ENCODE data around the gene COL4A1.

Gene COL4A1

GRCh38 chr13:110347535-110348308 is 40.8 kb upstream of the COL4A1 start:
- Histone ChIP-seq H2BK12ac (ENCODE audit: low read length) (no peak overlapping the region), H3K36me3 (replicated peaks in 1 of 2; ENCODE audit: control insufficient read depth in 2 of 2, insufficient read depth in 2 of 2, low read length in 2 of 2) (peaks cover 0 to 30% of the 10 kb centered on the region in 2 donors), H3K4me3 (ENCODE audit: low read length in 2 of 2) (no peak overlapping the region), H3K4me2 (ENCODE audit: insufficient read depth, low read length, poor library complexity, severe bottlenecking) (no peak overlapping the region), H2AFZ (ENCODE audit: low read length) (no peak overlapping the region), H3K27me3 (ENCODE audit: control insufficient read depth in 3 of 3, insufficient read depth in 3 of 3, low read depth in 1 of 3, low read length in 3 of 3) (no peaks in the 10 kb centered on the region), H3K27ac (replicated peaks; ENCODE audit: low read length) (no peak overlapping the region), H4K91ac (ENCODE audit: low read depth, low read length, poor library complexity) (no peak overlapping the region), H2AK5ac (ENCODE audit: low read depth, low read length) (no peak overlapping the region), H2BK120ac (ENCODE audit: low read depth, low read length) (no peak overlapping the region), H3K9me3 (replicated peaks in 1 of 2; ENCODE audit: control insufficient read depth in 2 of 2, insufficient read depth in 1 of 2, low read depth in 1 of 2, low read length in 2 of 2) (peaks cover 2 to 14% of the 10 kb centered on the region in 2 donors), H4K8ac (ENCODE audit: low read depth, low read length) (no peak overlapping the region), H3K4me1 (ENCODE audit: control insufficient read depth in 2 of 2, insufficient read depth in 1 of 2, low read depth in 1 of 2, low read length in 2 of 2) (peaks cover 4 to 6% of the 10 kb centered on the region in 2 donors), H3K9ac (ENCODE audit: low read depth, low read length, poor library complexity) (no peak overlapping the region), H3K79me1 (ENCODE audit: low read depth, low read length) (peaks cover 14% of the 10 kb centered on the region), H3K18ac (ENCODE audit: low read length) (no peak overlapping the region), H2BK15ac (ENCODE audit: low read length) (no peak overlapping the region), H3K14ac (ENCODE audit: low read length) (no peak overlapping the region), H3K4ac (ENCODE audit: low read length) (no peak overlapping the region), H3K23ac (ENCODE audit: low read depth, low read length, poor library complexity) (peak overlapping the region; percentile 25), H2BK5ac (ENCODE audit: low read length) (no peak overlapping the region)
- WGBS, 2 donors (ENCODE audit: extremely low coverage in 2 of 2, insufficient read length in 2 of 2, insufficient replicate concordance in 1 of 2): no CpG with 5 or more reads among the region's 18 CpGs
- DNase-seq (ENCODE audit: low spot score): no peak

DNA sequence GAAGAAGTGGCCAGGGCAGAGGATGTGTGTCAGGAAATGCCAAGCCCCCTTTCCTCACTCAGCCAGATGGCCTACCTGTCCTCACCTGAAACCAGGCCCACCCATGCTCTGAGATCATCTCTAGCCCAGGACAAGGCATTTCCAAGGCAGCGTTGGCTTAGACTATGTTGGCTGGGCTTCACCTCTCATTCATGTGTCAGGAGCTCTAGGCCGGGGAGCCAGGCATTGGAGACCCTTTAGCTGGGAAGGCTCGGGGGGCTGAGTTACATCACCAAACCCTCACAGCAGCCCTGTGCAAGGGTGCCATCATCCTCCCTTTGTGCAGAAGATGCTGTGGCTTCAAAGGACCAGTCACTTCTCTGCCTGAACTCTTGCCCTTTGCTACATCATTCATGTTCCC is 40.1 kb upstream of the COL4A1 start:
- H3K27me3 ChIP-seq (ENCODE audit: control insufficient read depth in 3 of 3, insufficient read depth in 3 of 3, low read depth in 1 of 3, low read length in 3 of 3): no peaks in the 10 kb centered on the region
- peak overlapping the region; percentile 10 for H3K4ac ChIP-seq (ENCODE audit: low read length)
- H2AK5ac ChIP-seq (ENCODE audit: low read depth, low read length): peak overlapping the region; percentile 27
- H2BK120ac ChIP-seq (ENCODE audit: low read depth, low read length): no peak overlapping the region
- no peak for DNase-seq (ENCODE audit: low spot score)
- no peak overlapping the region for H3K4me2 ChIP-seq (ENCODE audit: insufficient read depth, low read length, poor library complexity, severe bottlenecking)
- peaks cover 2 to 14% of the 10 kb centered on the region in 2 donors for H3K9me3 ChIP-seq (replicated peaks in 1 of 2; ENCODE audit: control insufficient read depth in 2 of 2, insufficient read depth in 1 of 2, low read depth in 1 of 2, low read length in 2 of 2)
- H3K18ac ChIP-seq (ENCODE audit: low read length): no peak overlapping the region
- no peak overlapping the region for H3K9ac ChIP-seq (ENCODE audit: low read depth, low read length, poor library complexity)
- no peak overlapping the region for H2AFZ ChIP-seq (ENCODE audit: low read length)
- H2BK5ac ChIP-seq (ENCODE audit: low read length): no peak overlapping the region
- peak overlapping the region; percentile 25 for H3K23ac ChIP-seq (ENCODE audit: low read depth, low read length, poor library complexity)
- H4K8ac ChIP-seq (ENCODE audit: low read depth, low read length): no peak overlapping the region
- peaks cover 10% of the 10 kb centered on the region for H3K79me1 ChIP-seq (ENCODE audit: low read depth, low read length)
- no peak overlapping the region for H3K27ac ChIP-seq (replicated peaks; ENCODE audit: low read length)
- H3K36me3 ChIP-seq (replicated peaks in 1 of 2; ENCODE audit: control insufficient read depth in 2 of 2, insufficient read depth in 2 of 2, low read length in 2 of 2): peaks cover 0 to 34% of the 10 kb centered on the region in 2 donors
- no CpG with 5 or more reads among the region's 3 CpGs for WGBS, 2 donors (ENCODE audit: extremely low coverage in 2 of 2, insufficient read length in 2 of 2, insufficient replicate concordance in 1 of 2)
- H2BK15ac ChIP-seq (ENCODE audit: low read length): no peak overlapping the region
- peaks cover 4 to 8% of the 10 kb centered on the region in 2 donors for H3K4me1 ChIP-seq (ENCODE audit: control insufficient read depth in 2 of 2, insufficient read depth in 1 of 2, low read depth in 1 of 2, low read length in 2 of 2)
- H2BK12ac ChIP-seq (ENCODE audit: low read length): no peak overlapping the region
- no peak overlapping the region for H3K4me3 ChIP-seq (ENCODE audit: low read length in 2 of 2)
- no peak overlapping the region for H3K14ac ChIP-seq (ENCODE audit: low read length)
- H4K91ac ChIP-seq (ENCODE audit: low read depth, low read length, poor library complexity): no peak overlapping the region

GRCh38 chr13:110346661-110347067 is 39.7 kb upstream of the COL4A1 start:
- Histone ChIP-seq H3K9ac (ENCODE audit: low read depth, low read length, poor library complexity) (no peak overlapping the region), H2BK5ac (ENCODE audit: low read length) (no peak overlapping the region), H3K79me1 (ENCODE audit: low read depth, low read length) (peaks cover 8% of the 10 kb centered on the region), H3K14ac (ENCODE audit: low read length) (no peak overlapping the region), H3K27ac (replicated peaks; ENCODE audit: low read length) (no peak overlapping the region), H4K8ac (ENCODE audit: low read depth, low read length) (no peak overlapping the region), H2BK12ac (ENCODE audit: low read length) (no peak overlapping the region), H3K9me3 (replicated peaks in 1 of 2; ENCODE audit: control insufficient read depth in 2 of 2, insufficient read depth in 1 of 2, low read depth in 1 of 2, low read length in 2 of 2) (peaks cover 2 to 14% of the 10 kb centered on the region in 2 donors), H3K4me2 (ENCODE audit: insufficient read depth, low read length, poor library complexity, severe bottlenecking) (no peak overlapping the region), H2AFZ (ENCODE audit: low read length) (no peak overlapping the region), H3K4me1 (ENCODE audit: control insufficient read depth in 2 of 2, insufficient read depth in 1 of 2, low read depth in 1 of 2, low read length in 2 of 2) (peaks cover 4 to 12% of the 10 kb centered on the region in 2 donors), H3K23ac (ENCODE audit: low read depth, low read length, poor library complexity) (peak overlapping the region; percentile 25), H3K36me3 (replicated peaks in 1 of 2; ENCODE audit: control insufficient read depth in 2 of 2, insufficient read depth in 2 of 2, low read length in 2 of 2) (peaks cover 0 to 30% of the 10 kb centered on the region in 2 donors), H3K27me3 (ENCODE audit: control insufficient read depth in 3 of 3, insufficient read depth in 3 of 3, low read depth in 1 of 3, low read length in 3 of 3) (no peaks in the 10 kb centered on the region), H2BK15ac (ENCODE audit: low read length) (no peak overlapping the region), H3K18ac (ENCODE audit: low read length) (no peak overlapping the region), H2AK5ac (ENCODE audit: low read depth, low read length) (peak overlapping the region; percentile 27), H3K4ac (ENCODE audit: low read length) (no peak overlapping the region), H2BK120ac (ENCODE audit: low read depth, low read length) (no peak overlapping the region), H3K4me3 (ENCODE audit: low read length in 2 of 2) (no peak overlapping the region), H4K91ac (ENCODE audit: low read depth, low read length, poor library complexity) (no peak overlapping the region)
- no CpG with 5 or more reads among the region's 17 CpGs for WGBS, 2 donors (ENCODE audit: extremely low coverage in 2 of 2, insufficient read length in 2 of 2, insufficient replicate concordance in 1 of 2)
- no peak for DNase-seq (ENCODE audit: low spot score)

DNA sequence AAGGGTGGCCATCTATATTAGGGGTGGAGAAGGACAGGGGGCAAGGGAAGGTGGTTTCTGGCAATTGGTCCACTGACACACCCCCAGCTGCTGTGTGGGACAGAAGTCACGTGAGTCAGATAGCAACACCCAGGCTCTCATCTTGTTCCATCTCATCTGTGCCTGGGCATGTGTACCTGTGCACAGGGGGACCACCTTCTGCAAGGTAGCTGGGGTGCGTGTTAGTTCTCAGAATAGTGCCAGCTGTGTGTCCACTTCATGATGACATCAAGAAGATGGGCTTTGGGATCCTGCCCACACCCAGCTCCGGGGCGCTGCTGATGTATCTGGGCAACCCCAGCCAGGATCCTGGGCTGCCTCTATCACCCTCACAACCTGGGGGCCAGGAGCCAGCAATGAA is 38.7 kb upstream of the COL4A1 start:
- Histone ChIP-seq H3K4me3 (ENCODE audit: low read length in 2 of 2) (peak overlapping the region in 1 of 2 donors; percentile 39), H2AK5ac (ENCODE audit: low read depth, low read length) (no peak overlapping the region), H2BK15ac (ENCODE audit: low read length) (no peak overlapping the region), H3K14ac (ENCODE audit: low read length) (no peak overlapping the region), H2AFZ (ENCODE audit: low read length) (no peak overlapping the region), H3K9ac (ENCODE audit: low read depth, low read length, poor library complexity) (peak overlapping the region; percentile 18), H3K23ac (ENCODE audit: low read depth, low read length, poor library complexity) (no peak overlapping the region), H3K36me3 (replicated peaks in 1 of 2; ENCODE audit: control insufficient read depth in 2 of 2, insufficient read depth in 2 of 2, low read length in 2 of 2) (peaks cover 0 to 28% of the 10 kb centered on the region in 2 donors), H3K4me2 (ENCODE audit: insufficient read depth, low read length, poor library complexity, severe bottlenecking) (no peak overlapping the region), H3K18ac (ENCODE audit: low read length) (peak overlapping the region; percentile 62), H4K8ac (ENCODE audit: low read depth, low read length) (no peak overlapping the region), H3K9me3 (replicated peaks in 1 of 2; ENCODE audit: control insufficient read depth in 2 of 2, insufficient read depth in 1 of 2, low read depth in 1 of 2, low read length in 2 of 2) (peaks cover 2 to 14% of the 10 kb centered on the region in 2 donors), H3K27me3 (ENCODE audit: control insufficient read depth in 3 of 3, insufficient read depth in 3 of 3, low read depth in 1 of 3, low read length in 3 of 3) (no peaks in the 10 kb centered on the region), H2BK5ac (ENCODE audit: low read length) (no peak overlapping the region), H2BK12ac (ENCODE audit: low read length) (no peak overlapping the region), H3K27ac (replicated peaks; ENCODE audit: low read length) (no peak overlapping the region), H3K79me1 (ENCODE audit: low read depth, low read length) (peaks cover 8% of the 10 kb centered on the region), H4K91ac (ENCODE audit: low read depth, low read length, poor library complexity) (no peak overlapping the region), H3K4me1 (ENCODE audit: control insufficient read depth in 2 of 2, insufficient read depth in 1 of 2, low read depth in 1 of 2, low read length in 2 of 2) (peaks cover 13 to 22% of the 10 kb centered on the region in 2 donors), H2BK120ac (ENCODE audit: low read depth, low read length) (no peak overlapping the region), H3K4ac (ENCODE audit: low read length) (no peak overlapping the region)
- WGBS, 2 donors (ENCODE audit: extremely low coverage in 2 of 2, insufficient read length in 2 of 2, insufficient replicate concordance in 1 of 2): no CpG with 5 or more reads among the region's 4 CpGs
- no peak for DNase-seq (ENCODE audit: low spot score)

Measured in neuronal stem cell (in vitro differentiated cells).